GM23338 (cell line): ENCODE measurements around the gene RPAP2.
"Not testable (repeated sequence)": the region's sequence is repeated elsewhere in the genome, so short reads cannot be mapped to it uniquely, and the experiment has no call there.

Experiments
- CTCF ChIP-seq, 2 experiments: fragments of 200-600 bp in 1 of 2; sonication (generic) in 1 of 2; conservative IDR thresholded peaks; 2 replicates each; pipeline versions ENCODE4 v1.5.1 to v1.6.1; 2016 to 2017; ENCODE audit warnings: antibody characterized with exemption in 2 of 2, low read depth in 2 of 2, mild to moderate bottlenecking in 2 of 2, moderate library complexity in 1 of 2
- EZH2 ChIP-seq: fragments of 200-600 bp; sonication (generic); IDR thresholded peaks from one replicate; pipeline ENCODE4 v1.8.0; 2017; ENCODE audit warnings: antibody characterized with exemption, mild to moderate bottlenecking, low read depth; ENCODE audit not compliant: unreplicated experiment
- EZH2phosphoT487 ChIP-seq: fragments of 200-600 bp; sonication (generic); IDR thresholded peaks from one replicate; pipeline ENCODE4 v1.8.1; 2018; ENCODE audit warnings: antibody characterized with exemption; ENCODE audit not compliant: unreplicated experiment
- POLR2AphosphoS5 ChIP-seq: IDR thresholded peaks from 2 replicates; pipeline ENCODE4 v1.6.1; 2016; ENCODE audit warnings: antibody characterized with exemption, low read depth
- TF ChIP-seq, protein P1 (sequence below): IDR thresholded peaks from 2 replicates; pipeline ENCODE4 v1.6.1; 2016; ENCODE audit warnings: antibody characterized with exemption
- TF ChIP-seq, protein P2 (sequence below): IDR thresholded peaks from one replicate; pipeline ENCODE4 v1.6.1; 2018; ENCODE audit warnings: antibody characterized with exemption; ENCODE audit not compliant: unreplicated experiment

DNA sequence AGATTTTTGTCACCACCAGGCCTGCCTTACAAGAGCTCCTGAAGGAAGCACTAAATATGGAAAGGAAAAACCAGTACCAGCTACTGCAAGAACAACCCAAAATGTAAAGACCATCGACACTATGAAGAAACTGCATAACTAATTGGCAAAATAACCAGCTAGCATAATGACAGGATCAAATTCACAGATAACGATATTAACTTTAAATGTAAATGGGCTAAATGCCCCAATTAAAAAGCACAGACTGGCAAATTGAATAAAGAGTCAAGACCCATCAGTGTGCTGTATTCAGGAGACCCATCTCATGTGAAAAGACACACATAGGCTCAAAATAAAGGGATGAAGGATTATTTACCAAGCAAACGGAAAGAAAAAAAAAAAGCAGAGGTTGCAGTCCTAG is 44.1 kb upstream of the RPAP2 start:
- TF ChIP-seq CTCF (conservative IDR thresholded peaks at IDR 0.05; ENCODE audit: low read depth in 2 of 2); EZH2; POLR2AphosphoS5; EZH2phosphoT487: not testable (repeated sequence)
- TF ChIP-seq, protein P1, sequence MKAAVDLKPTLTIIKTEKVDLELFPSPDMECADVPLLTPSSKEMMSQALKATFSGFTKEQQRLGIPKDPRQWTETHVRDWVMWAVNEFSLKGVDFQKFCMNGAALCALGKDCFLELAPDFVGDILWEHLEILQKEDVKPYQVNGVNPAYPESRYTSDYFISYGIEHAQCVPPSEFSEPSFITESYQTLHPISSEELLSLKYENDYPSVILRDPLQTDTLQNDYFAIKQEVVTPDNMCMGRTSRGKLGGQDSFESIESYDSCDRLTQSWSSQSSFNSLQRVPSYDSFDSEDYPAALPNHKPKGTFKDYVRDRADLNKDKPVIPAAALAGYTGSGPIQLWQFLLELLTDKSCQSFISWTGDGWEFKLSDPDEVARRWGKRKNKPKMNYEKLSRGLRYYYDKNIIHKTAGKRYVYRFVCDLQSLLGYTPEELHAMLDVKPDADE = not testable (repeated sequence)
- TF ChIP-seq, protein P2, sequence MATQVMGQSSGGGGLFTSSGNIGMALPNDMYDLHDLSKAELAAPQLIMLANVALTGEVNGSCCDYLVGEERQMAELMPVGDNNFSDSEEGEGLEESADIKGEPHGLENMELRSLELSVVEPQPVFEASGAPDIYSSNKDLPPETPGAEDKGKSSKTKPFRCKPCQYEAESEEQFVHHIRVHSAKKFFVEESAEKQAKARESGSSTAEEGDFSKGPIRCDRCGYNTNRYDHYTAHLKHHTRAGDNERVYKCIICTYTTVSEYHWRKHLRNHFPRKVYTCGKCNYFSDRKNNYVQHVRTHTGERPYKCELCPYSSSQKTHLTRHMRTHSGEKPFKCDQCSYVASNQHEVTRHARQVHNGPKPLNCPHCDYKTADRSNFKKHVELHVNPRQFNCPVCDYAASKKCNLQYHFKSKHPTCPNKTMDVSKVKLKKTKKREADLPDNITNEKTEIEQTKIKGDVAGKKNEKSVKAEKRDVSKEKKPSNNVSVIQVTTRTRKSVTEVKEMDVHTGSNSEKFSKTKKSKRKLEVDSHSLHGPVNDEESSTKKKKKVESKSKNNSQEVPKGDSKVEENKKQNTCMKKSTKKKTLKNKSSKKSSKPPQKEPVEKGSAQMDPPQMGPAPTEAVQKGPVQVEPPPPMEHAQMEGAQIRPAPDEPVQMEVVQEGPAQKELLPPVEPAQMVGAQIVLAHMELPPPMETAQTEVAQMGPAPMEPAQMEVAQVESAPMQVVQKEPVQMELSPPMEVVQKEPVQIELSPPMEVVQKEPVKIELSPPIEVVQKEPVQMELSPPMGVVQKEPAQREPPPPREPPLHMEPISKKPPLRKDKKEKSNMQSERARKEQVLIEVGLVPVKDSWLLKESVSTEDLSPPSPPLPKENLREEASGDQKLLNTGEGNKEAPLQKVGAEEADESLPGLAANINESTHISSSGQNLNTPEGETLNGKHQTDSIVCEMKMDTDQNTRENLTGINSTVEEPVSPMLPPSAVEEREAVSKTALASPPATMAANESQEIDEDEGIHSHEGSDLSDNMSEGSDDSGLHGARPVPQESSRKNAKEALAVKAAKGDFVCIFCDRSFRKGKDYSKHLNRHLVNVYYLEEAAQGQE = not testable (repeated sequence)
